A549 (cell line): ENCODE results near the gene NLN. TPM values are rescaled to one million over a fixed set of nuclear protein-coding genes. Genes with fewer than 3 reads are reported as not detected.
A peak's percentile ranks its signal among the peaks of the same experiment; 100 is the strongest.

Experiments used
- ATAC-seq, 2 experiments: fragments of 200-7000 bp in 1 of 2; fragments of >200 bp in 1 of 2; cut with Nextera tagmentation in 1 of 2; cut with Tn5 transposase in 1 of 2; 3 replicates each; pipeline versions ENCODE4 v1.8.0 to v1.9.1; 2018 to 2020; ENCODE audit warnings: mild to moderate bottlenecking in 1 of 2, moderate library complexity in 1 of 2
- CTCF ChIA-PET: fragments of 300-600 bp; sonication (Branson Sonifier 250); formaldehyde crosslinking; extraction: SDS; loops from one replicate; lab custom pipeline; 2021; ENCODE audit warnings: antibody characterized with exemption, inconsistent platforms; lab: Yijun Ruan, JAX
- POLR2A ChIA-PET: fragments of 350-600 bp; formaldehyde crosslinking; extraction: SDS; loops from one replicate; lab custom pipeline; 2021; ENCODE audit warnings: antibody characterized with exemption, inconsistent platforms; lab: Yijun Ruan, JAX
- DNase-seq, 2 experiments: peaks; one replicate each; pipeline versions ENCODE4 v3.0.0 to v3.0.0-alpha.2; 2011 to 2016; ENCODE audit warnings: low read depth in 1 of 2, low spot score in 1 of 2
- FAIRE-seq: peaks from 2 replicates; lab custom pipeline; 2011; peaks lifted over from hg19 to GRCh38; lab: Jason Lieb, UNC
- H3K27ac ChIP-seq, 2 experiments: fragments of >200 bp; sonication (Bioruptor Twin); formaldehyde crosslinking; 3 replicates each; pipeline ENCODE4 v1.5.1; 2016 to 2017
- H3K4me1 ChIP-seq: fragments of >200 bp; sonication (Bioruptor Twin); formaldehyde crosslinking; 3 replicates; pipeline ENCODE4 v1.6.1; 2016
- H3K4me2 ChIP-seq: fragments of >200 bp; sonication (Bioruptor Twin); formaldehyde crosslinking; 3 replicates; pipeline ENCODE4 v1.6.1; 2016
- H3K4me3 ChIP-seq: fragments of >200 bp; sonication (Bioruptor Twin); formaldehyde crosslinking; 3 replicates; pipeline ENCODE4 v1.5.1; 2016
- H3K9me3 ChIP-seq: fragments of >200 bp; sonication (Bioruptor Twin); formaldehyde crosslinking; 3 replicates; pipeline ENCODE4 v1.6.1; 2016
- ATOH8 ChIP-seq: fragments of 250-450 bp; sonication (Bioruptor Pico); IDR thresholded peaks from 2 replicates; pipeline ENCODE4 v1.5.0; 2020; ENCODE audit warnings: low read depth, mild to moderate bottlenecking, moderate library complexity
- BHLHE40 ChIP-seq: IDR thresholded peaks from 2 replicates; pipeline ENCODE4 v1.6.1; 2012; ENCODE audit warnings: low read depth, low read length, inconsistent platforms
- CEBPB ChIP-seq, 2 experiments: fragments of >200 bp in 1 of 2; sonication (Bioruptor Twin) in 1 of 2; formaldehyde crosslinking in 1 of 2; IDR thresholded peaks; 2 replicates each; pipeline ENCODE4 v1.6.1; 2012 to 2016
- CHD4 ChIP-seq: fragments of 200-600 bp; sonication (generic); IDR thresholded peaks from 2 replicates; pipeline ENCODE4 v1.6.1; 2016; ENCODE audit warnings: antibody characterized with exemption, mild to moderate bottlenecking, borderline replicate concordance
- EHF ChIP-seq: fragments of 250-450 bp; sonication (Bioruptor Pico); IDR thresholded peaks from 2 replicates; pipeline ENCODE4 v1.5.0; 2020; ENCODE audit warnings: mild to moderate bottlenecking
- EP300 ChIP-seq, 2 experiments: fragments of >200 bp; sonication (Bioruptor Twin); formaldehyde crosslinking; IDR thresholded peaks; 2 replicates in 1 of 2; 3 replicates in 1 of 2; pipeline ENCODE4 v1.6.1; 2016 to 2017
- ESRRA ChIP-seq: fragments of 150-350 bp; IDR thresholded peaks from 2 replicates; pipeline ENCODE4 v1.6.1; 2014; ENCODE audit warnings: mild to moderate bottlenecking, low read length, borderline replicate concordance
- FOSB ChIP-seq: fragments of 250-450 bp; sonication (Bioruptor Pico); IDR thresholded peaks from 2 replicates; pipeline ENCODE4 v1.5.0; 2020; ENCODE audit warnings: mild to moderate bottlenecking, moderate library complexity
- GATA3 ChIP-seq: IDR thresholded peaks from 2 replicates; pipeline ENCODE4 v1.6.1; 2012; ENCODE audit warnings: borderline replicate concordance
- HDAC2 ChIP-seq: fragments of 200-600 bp; sonication (generic); IDR thresholded peaks from 2 replicates; pipeline ENCODE4 v1.6.1; 2016
- HES2 ChIP-seq: fragments of >200 bp; sonication (Bioruptor Twin); formaldehyde crosslinking; IDR thresholded peaks from 2 replicates; pipeline ENCODE4 v1.6.1; 2016
- HOXB5 ChIP-seq: fragments of 250-450 bp; sonication (Bioruptor Pico); IDR thresholded peaks from 2 replicates; pipeline ENCODE4 v1.5.0; 2020; ENCODE audit warnings: mild to moderate bottlenecking, moderate library complexity
- JUNB ChIP-seq: fragments of >200 bp; sonication (Bioruptor Twin); formaldehyde crosslinking; IDR thresholded peaks from 2 replicates; pipeline ENCODE4 v1.6.1; 2016
- KDM1A ChIP-seq: fragments of 200-600 bp; sonication (generic); IDR thresholded peaks from 2 replicates; pipeline ENCODE4 v1.6.1; 2016; ENCODE audit warnings: low read depth, mild to moderate bottlenecking
- KDM5A ChIP-seq: fragments of 200-600 bp; sonication (generic); IDR thresholded peaks from 2 replicates; pipeline ENCODE4 v1.6.1; 2016; ENCODE audit warnings: antibody characterized with exemption, mild to moderate bottlenecking
- MAFK ChIP-seq: fragments of 450-650 bp; IDR thresholded peaks from 2 replicates; pipeline ENCODE4 v1.6.1; 2014; ENCODE audit not compliant: partially characterized antibody
- NFE2L2 ChIP-seq: fragments of 150-350 bp; conservative IDR thresholded peaks from 2 replicates; pipeline ENCODE4 v1.6.1; 2014; ENCODE audit warnings: low read length
- RAD21 ChIP-seq, 2 experiments: fragments of >200 bp in 1 of 2; sonication (Bioruptor Twin) in 1 of 2; formaldehyde crosslinking in 1 of 2; IDR thresholded peaks in 1 of 2; conservative IDR thresholded peaks in 1 of 2; 2 replicates in 1 of 2; 3 replicates in 1 of 2; pipeline ENCODE4 v1.6.1; 2012 to 2018; ENCODE audit warnings: inconsistent platforms in 1 of 2
- RARB ChIP-seq: fragments of 250-450 bp; sonication (Bioruptor Pico); IDR thresholded peaks from 2 replicates; pipeline ENCODE4 v1.8.0; 2021; ENCODE audit warnings: mild to moderate bottlenecking, moderate library complexity
- SREBF2 ChIP-seq: fragments of 450-650 bp; IDR thresholded peaks from 2 replicates; pipeline ENCODE4 v1.6.1; 2014; ENCODE audit warnings: mild to moderate bottlenecking, moderate library complexity
- TFCP2L1 ChIP-seq: fragments of 250-450 bp; sonication (Bioruptor Pico); IDR thresholded peaks from 2 replicates; pipeline ENCODE4 v1.5.0; 2021; ENCODE audit warnings: mild to moderate bottlenecking
- TP53 ChIP-seq: fragments of 250-450 bp; sonication (Bioruptor Pico); IDR thresholded peaks from 2 replicates; pipeline ENCODE4 v1.5.0; 2021; ENCODE audit warnings: mild to moderate bottlenecking, moderate library complexity
- ZC3H11A ChIP-seq: fragments of 450-650 bp; IDR thresholded peaks from 2 replicates; pipeline ENCODE4 v1.6.1; 2014; ENCODE audit warnings: antibody characterized with exemption, mild to moderate bottlenecking
- ZNF302 ChIP-seq: fragments of 250-450 bp; sonication (Bioruptor Pico); IDR thresholded peaks from 2 replicates; pipeline ENCODE4 v1.9.0; 2021; ENCODE audit warnings: inconsistent platforms, mild to moderate bottlenecking, moderate library complexity
- ZSCAN20 ChIP-seq: fragments of 250-450 bp; sonication (Bioruptor Pico); IDR thresholded peaks from 2 replicates; pipeline ENCODE4 v1.8.0; 2022; ENCODE audit warnings: mild to moderate bottlenecking, moderate library complexity
- WGBS: methylation state at CpG from one replicate; pipeline ENCODE4 v1.1.6; 2017; ENCODE audit errors: missing lambda C conversion rate; 5-methylcytosine and 5-hydroxymethylcytosine counted together
- polyA plus RNA-seq, 4 experiments: library from polyadenylated mRNA; depleted of rRNA in 3 of 4; stranded (reverse); fragments of >200 nt; fragmentation: RNase III in 1 of 4; extraction: RNeasy Plus Mini Kit Qiagen cat#74134 plus additional on column Dnase treatment in 1 of 4; gene quantifications; 2 replicates in 3 of 4; 3 replicates in 1 of 4; pipeline ENCODE4 v1.2.3, GENCODE V29; 2011 to 2017
- TF ChIP-seq, protein P1 (sequence below): fragments of 450-650 bp; IDR thresholded peaks from 2 replicates; pipeline ENCODE4 v1.6.1; 2014; ENCODE audit warnings: antibody characterized with exemption

NLN gene
- polyA plus RNA-seq, 2 of the 4 experiments (the other 2 are of a cell fraction) = 69.3 to 88.9 TPM

GRCh38 chr5:65861830-65862241, 139.8 kb downstream of the NLN start (continued):
- peak; percentile 23; the same call in 1 of the 2 replicates for TF ChIP-seq JUNB
- TF ChIP-seq ESRRA = no peak
- TF ChIP-seq HES2 = no peak
- no peak for TF ChIP-seq EHF (CRISPR knock-in tag)
- no peak for TF ChIP-seq ZNF302
- TF ChIP-seq MAFK = peak; percentile 65
- no peak for TF ChIP-seq ATOH8
- 0 out of 5 replicates have a peak, but pooled peaks of 1 of the 2 experiments have one; percentile 3 for TF ChIP-seq RAD21 (conservative IDR thresholded peaks at IDR 0.05 in 1 of 2, IDR thresholded peaks at IDR 0.05 in 1 of 2)
- no peak for TF ChIP-seq TFCP2L1
- no peak for TF ChIP-seq HOXB5 (CRISPR knock-in tag)
- TF ChIP-seq NFE2L2 = no peak
- no peak for TF ChIP-seq CHD4
- TF ChIP-seq KDM5A = no peak
- TF ChIP-seq GATA3 = peak; percentile 71; the same call in 1 of the 2 replicates
- TF ChIP-seq HDAC2 = no peak
- TF ChIP-seq, protein P1, sequence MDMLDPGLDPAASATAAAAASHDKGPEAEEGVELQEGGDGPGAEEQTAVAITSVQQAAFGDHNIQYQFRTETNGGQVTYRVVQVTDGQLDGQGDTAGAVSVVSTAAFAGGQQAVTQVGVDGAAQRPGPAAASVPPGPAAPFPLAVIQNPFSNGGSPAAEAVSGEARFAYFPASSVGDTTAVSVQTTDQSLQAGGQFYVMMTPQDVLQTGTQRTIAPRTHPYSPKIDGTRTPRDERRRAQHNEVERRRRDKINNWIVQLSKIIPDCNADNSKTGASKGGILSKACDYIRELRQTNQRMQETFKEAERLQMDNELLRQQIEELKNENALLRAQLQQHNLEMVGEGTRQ = no peak
- no peak for TF ChIP-seq FOSB
- no peak for TF ChIP-seq RARB (CRISPR knock-in tag)
- TF ChIP-seq KDM1A = no peak
- TF ChIP-seq EP300 (IDR thresholded peaks at IDR 0.05) = peak in 1 of 2 experiments; percentile 68; a peak in 1 of 5 replicates
- TF ChIP-seq BHLHE40 = no peak
- no peak for TF ChIP-seq TP53 (CRISPR knock-in tag)
- TF ChIP-seq, all 56 proteins: peak for 7

DNA sequence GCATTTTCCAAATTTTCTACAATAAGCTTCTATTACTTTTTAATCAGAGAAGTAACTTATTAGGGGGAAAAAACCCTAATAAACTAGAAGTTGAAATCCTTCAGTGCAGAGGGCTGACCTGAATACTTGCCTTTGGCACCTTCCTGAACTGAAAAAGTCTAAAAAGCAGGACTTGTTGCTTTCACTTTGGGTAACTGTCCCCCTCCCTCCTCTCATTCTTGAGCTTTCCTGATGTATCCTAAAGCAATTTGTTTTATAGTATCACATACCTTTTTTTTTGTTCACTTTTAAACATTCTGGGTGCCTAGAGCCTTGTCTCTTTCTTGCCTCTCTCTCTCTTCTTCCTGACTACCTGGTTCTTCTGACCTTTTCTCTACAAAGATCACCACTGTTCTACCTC, 140.4 kb downstream of the NLN start:
- ATAC-seq = peak; percentile 44 to 55; a peak in 4 of 6 replicates

DNA sequence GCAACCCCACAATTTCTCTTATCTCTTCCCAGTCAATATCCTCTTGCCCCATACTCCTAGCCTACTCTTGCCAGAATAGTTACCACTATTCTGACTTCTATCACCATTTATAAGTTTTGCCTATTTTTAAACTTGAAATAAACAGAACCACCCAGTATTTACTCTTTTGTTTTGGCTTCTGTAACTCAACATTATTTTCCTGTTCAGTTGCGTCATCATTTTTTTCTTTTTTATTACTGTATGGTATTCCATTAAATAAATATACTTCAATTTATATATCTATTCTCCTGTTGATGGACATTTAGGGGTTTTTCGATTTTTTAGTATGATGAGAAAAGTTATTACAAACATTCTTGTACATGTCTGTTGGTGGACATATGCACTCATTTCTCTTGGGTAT, 141.7 kb downstream of the NLN start:
- POLR2A ChIA-PET = no interaction called here
- no peak for DNase-seq
- CTCF ChIA-PET = interaction anchor here (0.7 to 1.8 kb wide), 2 partner anchors 15 to 51 kb away, joined by 3 to 7 read pairs; no protein-coding TSS in a partner anchor
- Histone ChIP-seq H3K27ac (no peak overlapping the region; a peak in 1 of 6 replicates), H3K9me3 (no peaks in the 10 kb centered on the region), H3K4me2 (no peak overlapping the region), H3K4me1 (peaks cover 17% of the 10 kb centered on the region), H3K4me3 (no peak overlapping the region)
- no peak for FAIRE-seq
- no peak for ATAC-seq
- WGBS = 66% methylated on average over 2 of the region's 2 CpGs
- 0 out of 4 replicates have a peak, but pooled peaks of 1 of the 2 experiments have one; percentile 18 for TF ChIP-seq CEBPB (IDR thresholded peaks at IDR 0.05)
- TF ChIP-seq MAFK = no peak

More for the DNA sequence above, 140.4 kb downstream of the NLN start:
- Histone ChIP-seq H3K4me2 (peak overlapping the region; percentile 64), H3K4me3 (no peak overlapping the region), H3K4me1 (peaks cover 20% of the 10 kb centered on the region), H3K9me3 (no peaks in the 10 kb centered on the region), H3K27ac (peak overlapping the region; percentile 61 to 72)
- DNase-seq = no peak
- TF ChIP-seq ZSCAN20 (no peak), HES2 (no peak), ZC3H11A (no peak), FOSB (no peak), SREBF2 (no peak), HOXB5 (CRISPR knock-in tag) (no peak), BHLHE40 (no peak)
- ChIA-PET POLR2A (interaction anchor here (0.7 to 1.5 kb wide), 4 partner anchors 22 to 112 kb away, joined by 3 to 7 read pairs (median 6); partner anchors contain the start of gene ERBIN), CTCF (interaction anchor here (0.9 to 1.8 kb wide), 3 partner anchors 16 to 119 kb away, joined by 3 to 7 read pairs (median 4); no protein-coding TSS in a partner anchor)
- no peak for FAIRE-seq
